Measurements from ENCODE around the gene FGFBP2.
A peak's percentile ranks its signal among the peaks of the same experiment; 100 is the strongest.

Gene FGFBP2

DNA sequence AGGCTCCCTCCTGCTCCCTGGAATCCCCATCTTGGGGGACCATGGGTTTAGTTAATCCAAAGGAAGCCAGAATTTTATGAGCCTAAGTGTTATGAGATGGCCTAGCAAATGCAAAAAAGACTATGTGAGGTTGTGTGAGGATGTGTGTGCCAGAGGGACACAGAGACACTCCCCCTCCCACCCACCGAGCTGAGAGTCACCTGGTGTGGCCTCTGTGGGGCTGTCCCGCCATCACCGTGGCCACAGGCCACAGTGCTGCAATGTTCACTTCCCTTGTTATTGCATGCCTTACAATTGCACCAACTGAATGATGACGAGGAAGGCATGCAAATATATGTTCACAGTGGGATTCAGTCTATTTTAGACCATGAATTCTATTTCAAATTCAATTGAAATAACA, 601 bp upstream of the FGFBP2 start:
- no peak overlapping the region for H3K4me3 Mint-ChIP-seq
- TF ChIP-seq, protein P1, sequence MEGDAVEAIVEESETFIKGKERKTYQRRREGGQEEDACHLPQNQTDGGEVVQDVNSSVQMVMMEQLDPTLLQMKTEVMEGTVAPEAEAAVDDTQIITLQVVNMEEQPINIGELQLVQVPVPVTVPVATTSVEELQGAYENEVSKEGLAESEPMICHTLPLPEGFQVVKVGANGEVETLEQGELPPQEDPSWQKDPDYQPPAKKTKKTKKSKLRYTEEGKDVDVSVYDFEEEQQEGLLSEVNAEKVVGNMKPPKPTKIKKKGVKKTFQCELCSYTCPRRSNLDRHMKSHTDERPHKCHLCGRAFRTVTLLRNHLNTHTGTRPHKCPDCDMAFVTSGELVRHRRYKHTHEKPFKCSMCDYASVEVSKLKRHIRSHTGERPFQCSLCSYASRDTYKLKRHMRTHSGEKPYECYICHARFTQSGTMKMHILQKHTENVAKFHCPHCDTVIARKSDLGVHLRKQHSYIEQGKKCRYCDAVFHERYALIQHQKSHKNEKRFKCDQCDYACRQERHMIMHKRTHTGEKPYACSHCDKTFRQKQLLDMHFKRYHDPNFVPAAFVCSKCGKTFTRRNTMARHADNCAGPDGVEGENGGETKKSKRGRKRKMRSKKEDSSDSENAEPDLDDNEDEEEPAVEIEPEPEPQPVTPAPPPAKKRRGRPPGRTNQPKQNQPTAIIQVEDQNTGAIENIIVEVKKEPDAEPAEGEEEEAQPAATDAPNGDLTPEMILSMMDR (IDR thresholded peaks at IDR 0.05): no peak
- peaks cover 14% of the 10 kb centered on the region for H3K27me3 Mint-ChIP-seq (ENCODE audit: low read depth, poor library complexity)
- peaks cover 14% of the 10 kb centered on the region for H3K9me3 Mint-ChIP-seq
- DNase-seq: no peak
- peaks cover 4% of the 10 kb centered on the region for H3K4me1 Mint-ChIP-seq
- peaks cover 21% of the 10 kb centered on the region for H3K36me3 Mint-ChIP-seq (ENCODE audit: low read depth)
- no peak overlapping the region for H3K27ac Mint-ChIP-seq

DNA sequence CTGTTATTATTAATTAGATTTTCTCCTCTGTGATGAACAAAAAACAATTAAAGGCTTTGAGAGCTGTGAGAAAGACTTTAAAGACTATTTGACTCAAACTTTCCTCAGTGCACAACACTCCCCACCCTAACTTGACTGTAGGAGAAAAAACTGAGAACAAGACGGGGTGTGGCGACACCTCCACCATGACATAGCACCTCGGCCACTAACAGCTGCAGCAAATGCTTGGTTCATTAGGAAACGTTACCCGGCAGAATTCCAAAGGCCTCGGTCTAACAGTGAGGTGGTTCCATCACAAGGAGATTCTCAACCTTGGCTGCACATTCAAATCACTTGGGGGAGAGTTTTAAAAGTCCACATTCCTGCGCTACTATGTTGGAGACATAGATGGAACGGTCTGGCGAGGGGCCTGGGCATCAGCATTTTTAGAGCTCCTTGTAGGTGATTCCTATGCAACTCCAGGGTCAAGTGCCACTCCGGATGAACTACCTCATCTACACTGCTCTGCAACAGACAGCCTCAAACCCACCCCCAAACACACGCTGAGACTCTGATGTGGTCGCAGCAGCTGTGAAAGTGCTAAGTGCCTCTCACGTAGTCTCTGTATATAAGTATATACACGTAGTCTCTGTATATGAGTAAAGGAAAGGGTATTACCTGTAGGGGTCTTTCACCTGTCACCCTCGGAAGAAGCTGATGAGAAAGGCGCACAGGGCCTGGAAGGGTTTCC, 1.0 kb downstream of the FGFBP2 start:
- Mint-ChIP-seq H3K27ac (no peak overlapping the region), H3K9me3 (peaks cover 12% of the 10 kb centered on the region), H3K4me3 (no peak overlapping the region), H3K4me1 (peaks cover 4% of the 10 kb centered on the region), H3K27me3 (ENCODE audit: low read depth, poor library complexity) (peaks cover 14% of the 10 kb centered on the region), H3K36me3 (ENCODE audit: low read depth) (peaks cover 9% of the 10 kb centered on the region)
- DNase-seq: no peak
- TF ChIP-seq, protein P1 (IDR thresholded peaks at IDR 0.05): no peak

DNA sequence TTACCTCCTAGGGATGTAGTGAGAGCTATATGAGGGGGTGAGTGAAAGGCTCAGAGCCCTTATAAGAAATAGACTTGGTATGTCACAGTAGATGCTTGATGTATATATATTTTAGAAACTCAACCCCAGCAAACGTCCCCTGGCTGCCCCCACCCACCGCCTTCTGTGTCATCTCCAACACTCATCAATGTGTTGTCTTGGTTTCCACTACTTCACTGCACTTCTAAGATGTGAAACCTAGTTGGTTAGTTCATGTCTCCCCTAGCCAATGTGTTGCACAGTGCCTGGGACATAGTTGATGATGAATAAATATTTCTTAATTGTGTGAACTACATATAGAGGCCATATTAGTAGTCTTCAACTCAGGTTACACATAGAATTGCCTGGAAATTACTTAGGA, 4.4 kb downstream of the FGFBP2 start:
- Mint-ChIP-seq H3K27ac (no peak overlapping the region), H3K4me1 (peaks cover 4% of the 10 kb centered on the region), H3K27me3 (ENCODE audit: low read depth, poor library complexity) (peaks cover 9% of the 10 kb centered on the region), H3K9me3 (peaks cover 25% of the 10 kb centered on the region), H3K4me3 (no peak overlapping the region), H3K36me3 (ENCODE audit: low read depth) (peaks cover 5% of the 10 kb centered on the region)
- TF ChIP-seq, protein P1 (IDR thresholded peaks at IDR 0.05): no peak
- DNase-seq: no peak

DNA sequence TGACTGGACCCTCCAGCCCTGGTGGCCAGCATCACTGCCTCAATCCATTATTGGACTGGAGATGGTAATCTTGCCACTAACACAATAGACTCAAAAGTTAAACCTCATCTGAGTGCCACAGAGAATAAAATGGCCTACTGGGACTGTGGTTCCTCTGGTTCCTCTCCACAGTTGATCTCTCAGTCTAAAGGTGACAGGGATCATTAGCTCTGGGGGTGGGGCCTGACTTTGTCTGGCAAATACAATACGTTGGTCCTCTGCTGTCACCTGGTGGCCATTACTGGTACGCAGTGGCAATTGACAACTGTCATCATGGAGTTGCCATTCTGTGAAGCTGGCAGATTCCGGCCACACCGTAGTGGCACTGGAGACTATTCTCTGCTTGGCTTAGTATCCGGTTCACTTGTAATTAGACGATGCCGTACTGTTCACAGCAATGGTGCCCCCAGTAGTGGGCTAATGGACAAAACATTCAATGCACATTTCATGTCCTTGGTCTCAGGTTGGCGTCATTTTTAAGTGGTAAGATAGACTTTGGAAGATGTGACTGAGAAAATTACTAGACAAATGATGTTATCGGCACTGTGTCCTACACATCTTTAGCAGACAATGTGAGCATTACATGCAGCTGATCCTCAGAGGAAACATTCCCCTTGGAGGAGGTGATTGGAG, 6.7 kb downstream of the FGFBP2 start:
- H3K27ac Mint-ChIP-seq: no peak overlapping the region

DNA sequence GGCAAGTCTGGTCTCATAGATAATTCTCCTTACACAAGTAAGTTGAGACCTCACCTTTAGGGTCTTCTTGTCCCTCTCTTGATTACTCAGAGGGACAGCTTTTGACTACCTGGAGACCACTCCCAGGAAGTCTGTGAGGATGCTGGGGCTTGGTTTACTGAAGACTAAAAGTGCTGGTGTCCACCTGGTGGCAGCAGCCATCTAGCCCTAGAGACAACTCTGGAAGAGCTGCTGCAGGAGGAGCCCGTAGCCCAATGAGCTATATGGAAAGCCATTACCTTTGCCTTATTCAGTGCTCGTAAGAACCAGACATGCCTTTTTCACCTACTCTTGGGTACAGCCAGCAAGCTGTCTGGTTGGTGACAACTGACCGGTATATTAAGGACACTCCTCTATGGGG, 7.3 kb downstream of the FGFBP2 start:
- DNase-seq: no peak
- Mint-ChIP-seq H3K36me3 (ENCODE audit: low read depth) (peaks cover 5% of the 10 kb centered on the region), H3K9me3 (peaks cover 39% of the 10 kb centered on the region), H3K27ac (no peak overlapping the region), H3K4me3 (no peak overlapping the region), H3K27me3 (ENCODE audit: low read depth, poor library complexity) (peaks cover 11% of the 10 kb centered on the region), H3K4me1 (no peaks in the 10 kb centered on the region)
- TF ChIP-seq, protein P1 (IDR thresholded peaks at IDR 0.05): no peak

More for the DNA sequence above, 6.7 kb downstream of the FGFBP2 start:
- TF ChIP-seq, protein P1 (IDR thresholded peaks at IDR 0.05): peak; percentile 76
- Mint-ChIP-seq H3K4me3 (no peak overlapping the region), H3K4me1 (no peaks in the 10 kb centered on the region), H3K27me3 (ENCODE audit: low read depth, poor library complexity) (peaks cover 11% of the 10 kb centered on the region), H3K9me3 (peaks cover 39% of the 10 kb centered on the region), H3K36me3 (ENCODE audit: low read depth) (peaks cover 5% of the 10 kb centered on the region)
- peak; percentile 78 for DNase-seq

Data from nephron progenitor cell (in vitro differentiated cells).